Gastroesophageal sphincter (tissue), 3 donors: Measurements from ENCODE around the gene SEC22B.
"Not testable (repeated sequence)": the region's sequence is repeated elsewhere in the genome, so short reads cannot be mapped to it uniquely, and the experiment has no call there.

Source experiments
- CTCF ChIP-seq, 4 experiments: fragments of 200-600 bp in 2 of 4; fragments of 450-650 bp in 2 of 4; sonication (generic) in 1 of 4; IDR thresholded peaks; one replicate each; pipeline ENCODE4 v1.5.1; 2017 to 2019; ENCODE audit warnings: antibody characterized with exemption in 4 of 4, mild to moderate bottlenecking in 2 of 4, moderate library complexity in 2 of 4
- POLR2A ChIP-seq, 2 donors: fragments of 450-650 bp; IDR thresholded peaks; one replicate each; pipeline ENCODE4 v1.6.1; 2017; ENCODE audit warnings: antibody characterized with exemption in 2 of 2, mild to moderate bottlenecking in 2 of 2, moderate library complexity in 1 of 2

- TF ChIP-seq CTCF, POLR2A (IDR thresholded peaks at IDR 0.05): not testable (repeated sequence)
Measured at GRCh38 chr1:120144169-120144568, 32.2 kb downstream of the SEC22B start.
